HEK293T (cell line): ENCODE results near the gene THSD8.

Experiments used
- CTCF ChIA-PET: fragments of 350-600 bp; formaldehyde crosslinking; extraction: SDS; loops from one replicate; lab custom pipeline; 2021; ENCODE audit warnings: antibody characterized with exemption, inconsistent platforms; lab: Yijun Ruan, JAX
- POLR2A ChIA-PET: fragments of 350-600 bp; formaldehyde crosslinking; extraction: SDS; loops from one replicate; lab custom pipeline; 2020; ENCODE audit warnings: antibody characterized with exemption, inconsistent platforms; lab: Yijun Ruan, JAX
- DNase-seq: peaks from one replicate; pipeline ENCODE4 v3.0.0; 2012; ENCODE audit warnings: mixed read lengths; ENCODE audit errors: extremely low spot score
- ARNT ChIP-seq: fragments of 450-650 bp; IDR thresholded peaks from 2 replicates; pipeline ENCODE4 v1.6.1; 2017; ENCODE audit warnings: mild to moderate bottlenecking
- BHLHE40 ChIP-seq: fragments of 450-650 bp; IDR thresholded peaks from 2 replicates; pipeline ENCODE4 v1.6.1; 2016; ENCODE audit warnings: mild to moderate bottlenecking, moderate library complexity, borderline replicate concordance
- CTBP1 ChIP-seq: fragments of 450-650 bp; IDR thresholded peaks from 2 replicates; pipeline ENCODE4 v1.6.1; 2016; ENCODE audit warnings: borderline replicate concordance
- ELF4 ChIP-seq: fragments of 450-650 bp; IDR thresholded peaks from 2 replicates; pipeline ENCODE4 v1.6.1; 2017; ENCODE audit warnings: antibody characterized with exemption
- FOXA1 ChIP-seq: fragments of 450-650 bp; IDR thresholded peaks from 2 replicates; pipeline ENCODE4 v1.6.1; 2016; ENCODE audit warnings: mild to moderate bottlenecking
- FOXK2 ChIP-seq: fragments of 450-650 bp; IDR thresholded peaks from 2 replicates; pipeline ENCODE4 v1.6.1; 2016; ENCODE audit warnings: mild to moderate bottlenecking
- FOXM1 ChIP-seq: fragments of 450-650 bp; IDR thresholded peaks from 2 replicates; pipeline ENCODE4 v1.6.1; 2017; ENCODE audit warnings: mild to moderate bottlenecking, borderline replicate concordance
- HDGF ChIP-seq: fragments of 450-650 bp; IDR thresholded peaks from 2 replicates; pipeline ENCODE4 v1.6.1; 2017; ENCODE audit warnings: antibody characterized with exemption, borderline replicate concordance
- L3MBTL2 ChIP-seq: fragments of 450-650 bp; conservative IDR thresholded peaks from 2 replicates; pipeline ENCODE4 v1.6.1; 2016; ENCODE audit warnings: mild to moderate bottlenecking
- LEF1 ChIP-seq: fragments of 450-650 bp; IDR thresholded peaks from 2 replicates; pipeline ENCODE4 v1.6.1; 2017; ENCODE audit warnings: mild to moderate bottlenecking, borderline replicate concordance
- NFRKB ChIP-seq: fragments of 450-650 bp; IDR thresholded peaks from 2 replicates; pipeline ENCODE4 v1.6.1; 2016; ENCODE audit warnings: mild to moderate bottlenecking, moderate library complexity
- SP1 ChIP-seq: fragments of 450-650 bp; IDR thresholded peaks from 2 replicates; pipeline ENCODE4 v1.6.1; 2017
- SUZ12 ChIP-seq: fragments of 450-650 bp; IDR thresholded peaks from 2 replicates; pipeline ENCODE4 v1.6.1; 2016; ENCODE audit warnings: mild to moderate bottlenecking
- TARDBP ChIP-seq: fragments of 450-650 bp; IDR thresholded peaks from 2 replicates; pipeline ENCODE4 v1.6.1; 2016
- ZNF384 ChIP-seq: fragments of 450-650 bp; IDR thresholded peaks from 2 replicates; pipeline ENCODE4 v1.6.1; 2016
- TF ChIP-seq, protein P1 (sequence below): fragments of 450-650 bp; IDR thresholded peaks from 2 replicates; pipeline ENCODE4 v1.6.1; 2016

Gene THSD8

DNA sequence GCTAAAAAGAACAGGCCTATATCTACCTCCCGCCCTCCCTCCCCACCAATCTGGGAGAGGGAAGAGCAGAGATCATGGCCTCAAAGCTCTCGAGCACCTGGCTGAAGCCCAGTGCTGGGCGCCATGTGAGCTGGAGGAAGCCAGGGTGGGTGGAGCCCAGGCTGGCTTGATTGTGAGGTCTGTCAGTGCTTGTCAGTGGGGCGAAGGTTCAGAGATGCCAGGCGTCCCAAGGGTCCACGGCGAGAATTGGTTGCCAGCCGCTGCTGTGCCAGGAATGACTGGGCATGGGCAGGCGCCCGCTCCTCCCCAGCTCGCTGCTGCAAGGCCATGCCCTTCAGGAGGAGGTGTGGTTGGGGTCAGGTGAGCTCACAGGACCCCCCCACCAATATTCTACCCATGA lies 38.8 kb upstream of the THSD8 start:
- ChIA-PET CTCF (interaction anchor here (0.6 to 2.4 kb wide), 2 partner anchors 33 to 52 kb away, joined by 5 to 12 read pairs; no protein-coding TSS in a partner anchor), POLR2A (interaction anchor here (0.7 kb wide), 1 partner anchor 35 kb away, joined by 3 read pairs; no protein-coding TSS in a partner anchor)
- DNase-seq: no peak
- TF ChIP-seq CTBP1: no peak
- no peak for TF ChIP-seq HDGF
- TF ChIP-seq FOXK2: no peak
- no peak for TF ChIP-seq ELF4
- TF ChIP-seq FOXA1: no peak
- no peak for TF ChIP-seq SUZ12
- no peak for TF ChIP-seq NFRKB
- no peak for TF ChIP-seq ZNF384
- TF ChIP-seq SP1: no peak
- TF ChIP-seq ARNT: no peak
- TF ChIP-seq TARDBP: no peak
- no peak for TF ChIP-seq L3MBTL2
- TF ChIP-seq LEF1: no peak
- TF ChIP-seq, protein P1, sequence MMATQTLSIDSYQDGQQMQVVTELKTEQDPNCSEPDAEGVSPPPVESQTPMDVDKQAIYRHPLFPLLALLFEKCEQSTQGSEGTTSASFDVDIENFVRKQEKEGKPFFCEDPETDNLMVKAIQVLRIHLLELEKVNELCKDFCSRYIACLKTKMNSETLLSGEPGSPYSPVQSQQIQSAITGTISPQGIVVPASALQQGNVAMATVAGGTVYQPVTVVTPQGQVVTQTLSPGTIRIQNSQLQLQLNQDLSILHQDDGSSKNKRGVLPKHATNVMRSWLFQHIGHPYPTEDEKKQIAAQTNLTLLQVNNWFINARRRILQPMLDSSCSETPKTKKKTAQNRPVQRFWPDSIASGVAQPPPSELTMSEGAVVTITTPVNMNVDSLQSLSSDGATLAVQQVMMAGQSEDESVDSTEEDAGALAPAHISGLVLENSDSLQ: no peak

DNA sequence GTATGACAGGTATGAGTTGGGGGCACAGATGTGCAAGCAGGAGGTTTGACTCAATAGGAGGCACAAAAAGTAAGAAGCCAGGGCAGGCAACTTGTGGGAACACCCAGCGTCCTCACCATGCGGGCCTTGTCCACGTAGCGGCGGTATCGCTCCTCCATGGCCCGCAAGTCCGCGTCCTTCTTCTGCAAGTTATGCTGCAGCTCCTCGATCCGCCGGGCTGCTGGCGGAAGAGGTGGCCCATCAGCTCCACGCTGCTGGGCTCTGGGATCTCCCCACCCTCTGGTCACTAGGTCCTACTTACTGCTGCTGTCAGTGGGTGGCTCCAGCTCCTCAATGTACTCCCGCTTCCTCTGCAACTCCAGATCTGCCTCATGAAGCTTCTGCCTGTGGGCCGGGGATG lies 37.2 kb upstream of the THSD8 start:
- TF ChIP-seq ZNF384: no peak
- no peak for TF ChIP-seq FOXM1
- TF ChIP-seq, protein P1: no peak
- TF ChIP-seq BHLHE40: no peak
- no peak for TF ChIP-seq TARDBP
- TF ChIP-seq FOXA1: no peak
- TF ChIP-seq ARNT: no peak
- TF ChIP-seq NFRKB: no peak
- DNase-seq: no peak
- ChIA-PET POLR2A (interaction anchor here (1.3 kb wide), 1 partner anchor 29 kb away, joined by 4 read pairs; no protein-coding TSS in a partner anchor), CTCF (interaction anchor here (2.4 to 3.5 kb wide), 2 partner anchors 28 to 31 kb away, joined by 12 to 23 read pairs; partner anchors contain the start of gene JUNB)

DNA sequence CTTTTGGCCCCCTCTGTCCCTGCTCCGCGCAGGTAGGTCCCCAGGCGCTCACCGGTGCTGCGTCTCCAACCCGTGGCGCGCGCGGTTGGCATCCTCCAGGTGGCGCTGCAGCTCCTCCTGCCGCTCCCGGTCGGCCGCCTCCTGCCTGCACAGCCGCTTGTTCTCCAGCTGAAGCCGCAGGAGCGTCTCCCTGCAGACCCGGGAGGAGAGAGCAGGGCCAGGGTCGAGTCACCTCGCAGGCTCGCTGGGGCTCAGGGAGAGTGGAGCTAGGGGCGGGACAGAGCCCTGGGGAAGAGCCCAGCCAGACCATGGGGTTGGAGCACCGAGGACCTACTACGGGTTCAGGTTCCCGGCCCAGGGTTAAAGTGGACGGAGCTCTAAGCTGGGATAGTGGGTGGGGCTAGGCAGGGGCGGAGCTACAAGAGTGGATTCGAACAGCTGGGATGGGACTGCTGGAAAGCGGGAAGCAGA lies 35.8 kb upstream of the THSD8 start:
- peak; percentile 86 for DNase-seq
- CTCF ChIA-PET: interaction anchor here (0.6 to 3.5 kb wide), 17 partner anchors 9 to 189 kb away, joined by 3 to 23 read pairs (median 5); partner anchors contain the start of genes FBXW9 and JUNB
- POLR2A ChIA-PET: interaction anchor here (0.6 to 2.7 kb wide), 10 partner anchors 11 to 81 kb away, joined by 3 to 13 read pairs (median 6); partner anchors contain the start of genes GET3, JUNB and RNASEH2A
- TF ChIP-seq FOXK2 (no peak), TARDBP (no peak), FOXM1 (no peak), NFRKB (no peak), ELF4 (no peak), SP1 (no peak), L3MBTL2 (no peak)
- TF ChIP-seq, protein P1: no peak

DNA sequence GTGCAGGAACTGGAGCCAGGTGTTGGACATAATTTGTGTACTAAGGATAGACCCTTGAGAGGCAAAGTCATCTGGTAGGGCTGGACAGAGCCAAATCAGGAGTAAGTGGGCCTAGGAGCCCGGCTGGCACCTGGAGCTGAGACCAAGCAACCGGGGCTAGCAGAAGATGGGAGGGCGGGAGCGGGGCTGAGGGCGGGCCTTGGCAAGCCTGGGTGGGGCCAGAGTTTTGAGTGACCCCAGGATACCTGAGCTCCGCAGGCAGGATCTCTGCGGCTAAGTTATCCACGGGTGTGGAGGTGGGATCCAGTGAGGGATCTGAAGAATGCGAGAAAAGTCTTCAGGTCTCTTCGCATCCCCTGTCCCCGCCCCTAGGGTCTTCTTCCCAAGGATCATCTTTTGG lies 34.7 kb upstream of the THSD8 start:
- POLR2A ChIA-PET: interaction anchor here (0.9 to 2.7 kb wide), 5 partner anchors 10 to 34 kb away, joined by 3 to 13 read pairs (median 7); partner anchors contain the start of genes GET3 and JUNB
- no peak for DNase-seq
- CTCF ChIA-PET: interaction anchor here (0.8 to 2.2 kb wide), 4 partner anchors 10 to 80 kb away, joined by 3 to 15 read pairs (median 4); partner anchors contain the start of gene FBXW9
- TF ChIP-seq ZNF384 (no peak), FOXK2 (no peak), FOXA1 (no peak), NFRKB (no peak), FOXM1 (no peak)

DNA sequence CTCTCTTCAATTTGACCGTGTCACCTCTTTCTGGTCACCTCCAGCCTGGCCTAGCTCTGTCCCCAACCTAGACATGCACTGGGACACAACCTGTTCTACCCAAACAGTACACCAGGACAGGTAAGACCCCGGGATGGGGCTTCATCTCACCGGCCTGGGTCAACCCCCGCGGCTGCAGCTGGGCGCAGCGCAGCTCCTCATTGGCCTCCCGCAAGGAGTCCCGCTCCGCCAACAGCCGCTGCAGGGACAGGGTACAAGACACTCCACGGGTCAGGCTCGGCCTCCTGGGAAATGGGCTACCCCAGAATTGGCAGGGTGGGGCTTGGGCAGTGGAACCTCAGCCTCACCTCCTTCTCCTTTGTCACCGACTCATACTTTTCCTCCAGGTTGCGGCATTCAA lies 34.2 kb upstream of the THSD8 start:
- no peak for TF ChIP-seq FOXM1
- TF ChIP-seq LEF1: no peak
- no peak for TF ChIP-seq SP1
- no peak for TF ChIP-seq SUZ12
- no peak for TF ChIP-seq TARDBP
- no peak for TF ChIP-seq L3MBTL2
- no peak for TF ChIP-seq NFRKB
- TF ChIP-seq ZNF384: no peak
- no peak for TF ChIP-seq BHLHE40
- TF ChIP-seq HDGF: no peak
- no peak for TF ChIP-seq ARNT
- no peak for TF ChIP-seq FOXA1
- TF ChIP-seq, protein P1: no peak
- TF ChIP-seq FOXK2: no peak
- no peak for TF ChIP-seq CTBP1
- TF ChIP-seq ELF4: no peak
- DNase-seq: no peak
- POLR2A ChIA-PET: interaction anchor here (1.5 to 2.7 kb wide), 4 partner anchors 10 to 31 kb away, joined by 3 to 13 read pairs (median 8); partner anchors contain the start of genes GET3 and JUNB
- CTCF ChIA-PET: interaction anchor here (0.8 kb wide), 1 partner anchor 10 kb away, joined by 4 read pairs; no protein-coding TSS in a partner anchor

DNA sequence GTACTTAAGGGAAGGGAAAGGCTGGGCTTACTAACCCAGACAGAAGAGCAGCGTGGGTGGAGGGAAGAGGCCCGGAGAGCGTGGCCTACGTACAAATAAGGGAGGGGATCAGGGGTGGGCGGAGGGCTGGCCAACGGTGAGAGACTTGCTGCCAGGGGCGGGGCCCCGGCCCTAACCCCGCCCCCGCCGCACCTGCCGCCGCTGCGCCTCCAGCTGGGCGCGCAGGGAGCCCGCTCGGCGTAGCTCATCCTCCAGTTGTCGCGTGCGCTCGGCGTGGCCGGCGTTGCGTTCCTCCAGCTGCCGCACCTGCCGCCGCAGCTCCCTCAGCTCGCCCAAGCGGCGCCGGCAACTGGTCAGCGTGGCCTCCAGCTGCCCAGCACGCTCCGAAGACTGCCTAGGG lies 32.2 kb upstream of the THSD8 start:
- CTCF ChIA-PET: interaction anchor here (1.2 kb wide), 1 partner anchor 9 kb away, joined by 3 read pairs; no protein-coding TSS in a partner anchor
- DNase-seq: no peak
- POLR2A ChIA-PET: interaction anchor here (1.1 kb wide), 1 partner anchor 22 kb away, joined by 3 read pairs; no protein-coding TSS in a partner anchor

More for the DNA sequence above, 32.2 kb upstream of the THSD8 start:
- TF ChIP-seq LEF1 (no peak), SP1 (no peak), HDGF (no peak), ARNT (no peak), FOXA1 (no peak), FOXK2 (no peak), FOXM1 (no peak), L3MBTL2 (no peak), TARDBP (no peak), SUZ12 (no peak), BHLHE40 (no peak), ELF4 (no peak), CTBP1 (no peak), NFRKB (no peak), ZNF384 (no peak)
- TF ChIP-seq, protein P1: no peak
